SK-N-SH (cell line): ENCODE data around the gene FBXO40. TPM values are rescaled to one million over a fixed set of nuclear protein-coding genes. Genes with fewer than 3 reads are reported as not detected.

ENCODE experiments used
- CTCF ChIA-PET: fragments of 300-600, 350-600 bp; formaldehyde crosslinking; extraction: SDS; loops from one replicate; lab custom pipeline; 2021; lab: Yijun Ruan, JAX
- POLR2A ChIA-PET: fragments of 350-600 bp; sonication (Branson Sonifier 250); formaldehyde crosslinking; extraction: SDS; loops from one replicate; lab custom pipeline; 2020; ENCODE audit warnings: antibody characterized with exemption, inconsistent platforms; lab: Yijun Ruan, JAX
- DNase-seq: peaks from one replicate; pipeline ENCODE4 v3.0.0; 2012
- H2AFZ ChIP-seq: fragments of 200-600 bp; sonication (generic); 2 replicates; pipeline ENCODE4 v1.8.1; 2016; ENCODE audit warnings: antibody characterized with exemption, mild to moderate bottlenecking, low read depth
- H3F3A ChIP-seq: fragments of 200-600 bp; sonication (generic); replicated peaks from 2 replicates; pipeline ENCODE3; 2016; ENCODE audit warnings: antibody characterized with exemption, mild to moderate bottlenecking; ENCODE audit not compliant: insufficient read depth
- H3K27ac ChIP-seq, 2 experiments: fragments of 200-500 bp in 1 of 2; fragments of 200-600 bp in 1 of 2; sonication (Bioruptor generic) in 1 of 2; sonication (generic), shearing (Covaris generic) in 1 of 2; 2 replicates each; pipeline versions ENCODE4 v1.5.1 to v1.6.1; 2014 to 2016; ENCODE audit warnings: low read depth in 2 of 2, inconsistent platforms in 1 of 2, low read length in 1 of 2, mild to moderate bottlenecking in 1 of 2, mixed read lengths in 1 of 2
- H3K27me3 ChIP-seq: fragments of 200-600 bp; sonication (generic), shearing (Covaris generic); 2 replicates; pipeline ENCODE4 v1.6.1; 2016; ENCODE audit warnings: mixed run types; ENCODE audit not compliant: insufficient read depth
- H3K36me3 ChIP-seq, 2 experiments: fragments of 200-500 bp in 1 of 2; fragments of 200-600 bp in 1 of 2; sonication (Bioruptor generic) in 1 of 2; sonication (generic) in 1 of 2; replicated peaks in 1 of 2; 2 replicates each; pipeline versions ENCODE3 to v1.5.1; 2014 to 2016; ENCODE audit warnings: low read length in 1 of 2, mild to moderate bottlenecking in 1 of 2; ENCODE audit not compliant: insufficient read depth in 2 of 2, control insufficient read depth in 1 of 2
- H3K4me1 ChIP-seq, 2 experiments: fragments of 200-500 bp in 1 of 2; fragments of 200-600 bp in 1 of 2; sonication (Bioruptor generic) in 1 of 2; sonication (generic), shearing (Covaris generic) in 1 of 2; 2 replicates each; pipeline versions ENCODE4 v1.5.1 to v1.6.1; 2014 to 2016; ENCODE audit warnings: low read depth in 1 of 2, low read length in 1 of 2, mixed run types in 1 of 2; ENCODE audit not compliant: insufficient read depth in 2 of 2, control insufficient read depth in 1 of 2
- H3K4me2 ChIP-seq: fragments of 200-600 bp; sonication (generic), shearing (Covaris generic); 2 replicates; pipeline ENCODE4 v1.6.1; 2017; ENCODE audit warnings: mixed run types
- H3K4me3 ChIP-seq, 2 experiments: fragments of 200-500 bp in 1 of 2; fragments of 200-600 bp in 1 of 2; sonication (Bioruptor generic) in 1 of 2; sonication (generic), shearing (Covaris generic) in 1 of 2; 2 replicates each; pipeline versions ENCODE4 v1.5.1 to v1.8.1; 2014 to 2016; ENCODE audit warnings: low read depth in 2 of 2, inconsistent platforms in 1 of 2, low read length in 1 of 2, mild to moderate bottlenecking in 1 of 2, mixed read lengths in 1 of 2, moderate library complexity in 1 of 2
- H3K79me2 ChIP-seq: fragments of 200-600 bp; sonication (generic); 2 replicates; pipeline ENCODE4 v1.8.1; 2017; ENCODE audit warnings: mild to moderate bottlenecking; ENCODE audit not compliant: insufficient read depth
- H3K9ac ChIP-seq: fragments of 200-600 bp; sonication (generic); 2 replicates; pipeline ENCODE4 v1.6.1; 2017; ENCODE audit warnings: mixed run types
- H3K9me2 ChIP-seq: fragments of 200-600 bp; sonication (generic); 2 replicates; pipeline ENCODE4 v1.6.1; 2017; ENCODE audit warnings: mixed run types
- H3K9me3 ChIP-seq: fragments of 200-600 bp; sonication (generic); 2 replicates; pipeline ENCODE4 v1.6.1; 2017; ENCODE audit warnings: mixed run types, mild to moderate bottlenecking, moderate library complexity
- H4K20me1 ChIP-seq: fragments of 200-600 bp; sonication (generic); 2 replicates; pipeline ENCODE4 v1.6.1; 2017; ENCODE audit warnings: mild to moderate bottlenecking, mixed run types; ENCODE audit not compliant: insufficient read depth
- CTCF ChIP-seq: fragments of 200-600 bp; sonication (generic); IDR thresholded peaks from 2 replicates; pipeline ENCODE4 v1.6.1; 2017; ENCODE audit warnings: antibody characterized with exemption, mild to moderate bottlenecking, moderate library complexity
- FOSL2 ChIP-seq: IDR thresholded peaks from 2 replicates; pipeline ENCODE4 v1.4.0; 2012; ENCODE audit warnings: low read depth, mild to moderate bottlenecking, moderate library complexity, borderline replicate concordance
- FOXJ3 ChIP-seq: sonication (generic); formaldehyde crosslinking; IDR thresholded peaks from 2 replicates; pipeline ENCODE4 v1.5.1; 2020; ENCODE audit warnings: mild to moderate bottlenecking, missing genetic modification reagents
- FOXM1 ChIP-seq: IDR thresholded peaks from 2 replicates; pipeline ENCODE4 v1.4.0; 2012; ENCODE audit warnings: low read depth, mild to moderate bottlenecking
- GABPA ChIP-seq: IDR thresholded peaks from 2 replicates; pipeline ENCODE4 v1.4.0; 2012; ENCODE audit warnings: low read depth, mild to moderate bottlenecking
- GATA2 ChIP-seq: sonication (generic); formaldehyde crosslinking; IDR thresholded peaks from 2 replicates; pipeline ENCODE4 v1.5.0; 2020; ENCODE audit warnings: mild to moderate bottlenecking, missing genetic modification reagents
- JUND ChIP-seq: IDR thresholded peaks from 2 replicates; pipeline ENCODE4 v1.4.0; 2012
- MEF2A ChIP-seq: IDR thresholded peaks from 2 replicates; pipeline ENCODE4 v1.4.0; 2012; ENCODE audit warnings: low read depth, borderline replicate concordance
- MXI1 ChIP-seq: IDR thresholded peaks from 2 replicates; pipeline ENCODE4 v1.6.1; 2012; ENCODE audit warnings: mild to moderate bottlenecking, low read depth, low read length, improper control_type of control experiment
- PBX3 ChIP-seq: IDR thresholded peaks from 2 replicates; pipeline ENCODE4; 2012
- POLR2AphosphoS5 ChIP-seq: IDR thresholded peaks from 2 replicates; pipeline ENCODE4 v1.6.1; 2012; ENCODE audit warnings: low read depth, low read length
- RAD21 ChIP-seq: IDR thresholded peaks from 2 replicates; pipeline ENCODE4 v1.6.1; 2012; ENCODE audit warnings: mild to moderate bottlenecking, low read length
- RCOR1 ChIP-seq: fragments of 150-350 bp; IDR thresholded peaks from 2 replicates; pipeline ENCODE4 v1.6.1; 2017; ENCODE audit warnings: antibody characterized with exemption, low read length
- REST ChIP-seq: IDR thresholded peaks from 2 replicates; pipeline ENCODE4 v1.6.1; 2012; ENCODE audit warnings: mild to moderate bottlenecking, low read depth, low read length, moderate library complexity
- RFX5 ChIP-seq: IDR thresholded peaks from 2 replicates; pipeline ENCODE4 v1.6.1; 2012; ENCODE audit warnings: mild to moderate bottlenecking, improper control_type of control experiment, low read length
- SMC3 ChIP-seq: IDR thresholded peaks from 2 replicates; pipeline ENCODE4 v1.6.1; 2012; ENCODE audit warnings: low read depth, low read length, improper control_type of control experiment
- TCF12 ChIP-seq: IDR thresholded peaks from 2 replicates; pipeline ENCODE4 v1.4.0; 2012
- USF2 ChIP-seq: fragments of 150-350 bp; IDR thresholded peaks from 2 replicates; pipeline ENCODE4 v1.6.1; 2017; ENCODE audit warnings: antibody characterized with exemption, low read length, low read depth, borderline replicate concordance
- ZBTB33 ChIP-seq: IDR thresholded peaks from 2 replicates; pipeline ENCODE4 v1.4.0; 2012; ENCODE audit warnings: low read depth, borderline replicate concordance
- WGBS: methylation state at CpG from one replicate; pipeline ENCODE4 v1.1.6; 2017; ENCODE audit warnings: low lambda C conversion rate; 5-methylcytosine and 5-hydroxymethylcytosine counted together
- polyA plus RNA-seq, 3 experiments: library from polyadenylated mRNA; depleted of rRNA; stranded (reverse); fragments of >200 nt; gene quantifications; 2 replicates each; pipeline ENCODE4 v1.2.3, GENCODE V29; 2012

The FBXO40 gene
- polyA plus RNA-seq, 1 of the 3 experiments (the other 2 are of a cell fraction) = not detected

GRCh38 chr3:121619691-121620090 lies 26.5 kb downstream of the FBXO40 start:
- H3K79me2 ChIP-seq = no peaks in the 10 kb centered on the region
- POLR2A ChIA-PET = no interaction called here

GRCh38 chr3:121621491-121621890 lies 28.3 kb downstream of the FBXO40 start:
- TF ChIP-seq RFX5 (no peak), TCF12 (no peak), CTCF (no peak), GATA2 (no peak), MXI1 (no peak), SMC3 (no peak), REST (no peak), FOXJ3 (CRISPR knock-in tag) (no peak), USF2 (no peak), FOSL2 (no peak), PBX3 (no peak), MEF2A (no peak), GABPA (no peak), FOXM1 (no peak), RAD21 (no peak), POLR2AphosphoS5 (no peak), ZBTB33 (no peak), JUND (no peak)
- Histone ChIP-seq H3K4me1 (peaks cover 0 to 5% of the 10 kb centered on the region in 2 experiments; a peak in 1 of 4 replicates), H3K79me2 (no peaks in the 10 kb centered on the region), H3K4me2 (no peak overlapping the region), H3K9ac (no peak overlapping the region), H3F3A (no peaks in the 10 kb centered on the region), H3K4me3 (no peak overlapping the region), H4K20me1 (no peaks in the 10 kb centered on the region), H3K9me2 (no peaks in the 10 kb centered on the region), H3K27me3 (no peaks in the 10 kb centered on the region), H3K27ac (no peak overlapping the region), H3K9me3 (no peaks in the 10 kb centered on the region), H2AFZ (no peak overlapping the region), H3K36me3 (no peaks in the 10 kb centered on the region)
- WGBS = 37% methylated on average over 2 of the region's 6 CpGs
- ChIA-PET POLR2A (no interaction called here), CTCF (interaction anchor here (1.3 kb wide), 1 partner anchor 480 kb away, joined by 3 read pairs; no protein-coding TSS in a partner anchor)
- DNase-seq = no peak

More at GRCh38 chr3:121619691-121620090, 26.5 kb downstream of the FBXO40 start:
- 51% methylated on average over 2 of the region's 2 CpGs for WGBS
- H3F3A ChIP-seq = no peaks in the 10 kb centered on the region
- no peak overlapping the region for H3K4me3 ChIP-seq
- peaks cover 0 to 5% of the 10 kb centered on the region in 2 experiments; a peak in 1 of 4 replicates for H3K4me1 ChIP-seq
- no peaks in the 10 kb centered on the region for H3K36me3 ChIP-seq
- no peak overlapping the region for H3K9ac ChIP-seq
- no peaks in the 10 kb centered on the region for H3K9me3 ChIP-seq
- DNase-seq = peak; percentile 52
- no peaks in the 10 kb centered on the region for H3K9me2 ChIP-seq
- TF ChIP-seq RCOR1 (peak; percentile 50; the same call in 1 of the 2 replicates), FOXM1 (no peak)
- H2AFZ ChIP-seq = no peak overlapping the region
- H3K27me3 ChIP-seq = no peaks in the 10 kb centered on the region
- no peak overlapping the region for H3K4me2 ChIP-seq
- CTCF ChIA-PET = no interaction called here
- no peaks in the 10 kb centered on the region for H4K20me1 ChIP-seq
- no peak overlapping the region for H3K27ac ChIP-seq
